Measurements from ENCODE around the gene PLEKHM3.
A peak's percentile ranks its signal among the peaks of the same experiment; 100 is the strongest.
"Not testable (repeated sequence)": the region's sequence is repeated elsewhere in the genome, so short reads cannot be mapped to it uniquely, and the experiment has no call there.

The PLEKHM3 gene

GRCh38 chr2:208037564-208038487 lies 12.5 kb upstream of the PLEKHM3 start:
- no peak for DNase-seq

- DNase-seq, result no peak
Measured at GRCh38 chr2:208036357-208036756, 11.0 kb upstream of the PLEKHM3 start.

DNA sequence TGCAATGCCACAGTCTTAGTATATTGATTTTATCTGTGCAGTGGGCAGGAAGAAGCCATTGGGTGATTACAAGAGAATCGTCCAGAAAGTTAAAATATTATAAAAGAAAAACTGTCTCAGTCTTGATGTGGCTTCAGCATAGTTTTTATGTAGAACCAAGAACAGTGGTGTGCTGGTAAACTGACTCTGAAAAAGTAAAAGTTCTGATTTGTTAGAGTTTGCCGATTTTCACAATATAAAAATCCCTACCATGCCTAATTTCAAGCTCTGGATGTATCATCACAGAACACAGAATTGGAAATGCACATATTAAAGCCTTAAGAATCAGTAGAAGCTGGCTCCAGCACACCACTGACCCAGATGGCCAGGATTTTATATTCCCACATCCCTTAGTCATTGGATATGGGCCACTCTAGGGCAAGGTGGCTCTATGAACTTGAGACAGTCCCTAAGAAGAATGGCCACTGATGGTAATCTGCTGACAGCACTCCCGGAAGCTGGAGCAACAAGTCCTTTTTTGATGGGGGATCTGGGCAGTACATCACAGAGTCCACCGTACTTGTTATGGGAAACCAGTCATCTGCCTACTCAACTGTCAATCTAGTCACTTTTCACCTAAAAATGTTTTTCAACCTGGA lies 9.3 kb upstream of the PLEKHM3 start:
- no peak for DNase-seq

- DNase-seq, result peak in 1 of 2 experiments; percentile 39
Measured at GRCh38 chr2:208033701-208034502, 8.6 kb upstream of the PLEKHM3 start.

GRCh38 chr2:208031608-208032019 lies 6.3 kb upstream of the PLEKHM3 start:
- DNase-seq, result no peak

GRCh38 chr2:208025814-208026184 lies 472 bp upstream of the PLEKHM3 start:
- no peak for DNase-seq

DNA sequence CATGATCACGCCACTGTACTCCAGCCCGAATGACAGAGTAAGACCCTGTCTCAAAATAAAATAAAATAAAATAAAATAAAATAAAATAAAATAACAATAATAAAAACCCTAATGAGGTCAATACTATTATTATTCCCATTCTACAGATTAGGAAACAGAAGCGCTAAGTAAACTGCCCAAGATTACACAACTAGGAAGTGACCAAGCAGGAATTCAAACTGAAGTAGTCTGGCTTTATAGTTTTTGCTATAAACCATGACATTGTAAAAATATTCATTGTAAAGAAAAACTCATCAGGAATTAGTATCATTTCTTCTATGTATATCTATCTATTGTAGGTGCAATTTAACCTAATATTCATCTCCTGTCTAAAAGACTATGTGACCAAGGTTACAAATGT lies 1.2 kb downstream of the PLEKHM3 start:
- DNase-seq, result no peak

GRCh38 chr2:208020253-208020652 lies 5.1 kb downstream of the PLEKHM3 start:
- DNase-seq, result no peak

DNA sequence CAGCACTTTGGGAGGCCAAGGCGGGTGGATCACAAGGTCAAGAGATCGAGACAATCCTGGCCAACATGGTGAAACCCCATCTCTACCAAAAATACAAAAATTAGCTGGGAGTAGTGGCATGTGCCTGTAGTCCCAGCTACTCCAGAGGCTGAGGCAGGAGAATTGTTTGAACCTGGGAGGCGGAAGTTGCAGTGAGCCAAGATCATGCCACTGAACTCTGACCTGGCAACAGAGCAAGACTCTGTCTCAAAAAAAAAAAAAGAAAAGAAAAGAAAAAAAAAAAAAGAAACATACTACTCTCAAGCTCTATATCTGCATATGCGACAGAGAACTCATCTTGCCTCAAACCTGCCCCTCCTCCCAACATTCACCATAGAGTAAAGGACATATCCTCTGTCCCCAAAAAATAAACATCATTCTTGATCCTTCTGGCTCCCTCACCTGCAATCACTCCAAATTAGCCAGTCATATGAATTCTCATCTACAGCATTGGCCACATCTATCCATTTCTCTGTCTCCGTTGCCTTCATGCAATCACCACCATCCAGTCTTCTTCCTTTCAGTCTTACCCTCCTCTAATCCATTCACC lies 7.1 kb downstream of the PLEKHM3 start:
- not testable (repeated sequence) for DNase-seq

DNA sequence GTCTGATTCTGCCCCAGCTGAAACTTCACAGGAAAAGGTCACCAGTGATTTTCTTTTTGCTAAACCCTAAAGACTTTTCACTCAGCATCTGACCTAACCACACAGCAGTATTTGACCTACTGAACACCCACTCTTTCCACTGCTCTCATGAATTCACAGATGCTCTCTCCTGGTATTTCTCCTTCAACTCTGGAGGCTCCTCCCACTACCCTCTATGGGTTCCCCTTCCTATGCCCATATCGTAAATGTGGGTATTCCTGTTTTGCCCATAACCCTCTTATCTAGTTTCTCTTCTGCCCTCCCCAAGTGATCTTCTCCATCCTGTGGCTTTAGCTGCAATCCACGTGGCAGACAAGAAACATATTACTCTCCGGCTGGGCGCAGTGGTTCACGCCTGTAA lies 7.6 kb downstream of the PLEKHM3 start:
- no peak for DNase-seq

- no peak for DNase-seq
Measured at GRCh38 chr2:208015475-208015874, 9.9 kb downstream of the PLEKHM3 start.

DNA sequence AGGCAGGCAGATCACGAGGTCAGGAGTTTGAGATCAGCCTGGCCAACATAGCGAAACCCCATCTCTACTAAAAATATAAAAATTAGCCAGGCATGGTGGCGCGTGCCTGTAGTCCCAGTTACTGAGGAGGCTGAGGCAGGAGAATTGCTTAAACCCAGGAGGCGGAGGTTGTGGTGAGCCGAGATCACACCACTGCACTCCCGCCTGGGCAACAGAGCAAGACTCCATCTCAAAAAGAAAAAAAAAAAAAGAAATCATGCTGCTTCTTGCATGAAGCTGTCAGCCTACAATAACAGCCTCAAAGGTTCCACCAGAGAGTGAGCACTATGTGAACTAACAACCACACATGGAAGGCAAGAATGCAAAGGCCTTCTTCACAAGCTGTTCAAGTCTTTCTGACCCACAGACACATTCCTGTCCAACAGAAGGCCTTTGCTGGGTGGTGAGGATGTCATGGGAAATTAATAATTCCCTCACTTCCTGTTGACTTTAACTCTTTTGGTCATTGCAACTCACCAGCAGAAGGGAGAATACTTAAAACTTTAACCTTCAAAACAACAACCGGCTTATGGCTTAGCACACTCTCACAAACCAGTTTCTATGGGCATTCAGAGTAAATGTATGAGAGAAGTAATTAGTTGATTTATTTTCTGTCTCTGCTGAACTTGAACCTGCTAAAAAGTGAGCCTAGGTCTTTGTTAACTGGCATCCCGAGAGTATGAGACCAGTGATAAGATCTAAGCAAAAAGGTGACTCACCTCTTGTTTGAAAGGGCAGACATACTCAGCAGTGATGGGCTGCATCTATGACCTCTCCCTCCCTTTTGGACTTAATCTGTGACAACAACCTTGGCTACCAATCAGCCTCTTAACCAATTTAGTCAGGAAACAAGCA lies 11.8 kb downstream of the PLEKHM3 start:
- no peak for DNase-seq

DNA sequence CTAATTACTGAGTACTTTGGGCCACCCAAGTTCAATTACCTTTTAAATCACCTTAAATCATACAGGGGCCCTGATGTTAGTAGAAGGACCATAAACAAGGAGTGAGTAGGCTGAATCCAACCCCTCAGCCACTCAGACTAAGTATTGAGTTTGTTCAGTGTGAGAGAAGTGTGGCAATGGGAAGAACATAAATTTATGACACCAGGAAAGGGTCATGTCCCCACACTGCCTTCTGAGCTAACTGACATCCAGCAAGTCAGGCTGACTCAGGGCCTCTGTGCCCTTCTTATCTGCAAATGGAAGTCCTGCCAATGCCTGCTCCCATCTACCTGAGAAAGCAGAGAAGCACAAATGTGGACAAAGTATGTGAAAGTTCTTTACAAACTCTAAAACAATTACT lies 12.9 kb downstream of the PLEKHM3 start:
- DNase-seq, result no peak

DNA sequence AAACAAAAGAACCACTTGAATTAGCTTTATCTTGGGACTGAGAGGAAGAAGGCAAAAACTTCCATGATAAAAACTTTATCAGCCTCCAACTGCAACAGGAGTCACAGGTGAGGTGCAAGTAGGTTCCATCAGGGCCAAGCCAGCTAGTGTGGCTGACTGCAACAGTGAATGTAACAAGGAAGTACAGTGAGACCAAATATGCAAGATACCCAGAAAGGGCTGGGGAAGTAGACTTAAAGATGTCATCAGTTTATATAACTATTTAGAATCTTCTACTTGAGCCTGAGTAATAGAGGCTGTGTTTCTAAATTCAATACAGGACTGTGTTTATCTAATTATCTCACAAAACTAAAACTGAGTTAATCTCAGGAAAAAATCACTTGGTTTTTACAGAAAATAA lies 14.8 kb downstream of the PLEKHM3 start:
- DNase-seq, result no peak

DNA sequence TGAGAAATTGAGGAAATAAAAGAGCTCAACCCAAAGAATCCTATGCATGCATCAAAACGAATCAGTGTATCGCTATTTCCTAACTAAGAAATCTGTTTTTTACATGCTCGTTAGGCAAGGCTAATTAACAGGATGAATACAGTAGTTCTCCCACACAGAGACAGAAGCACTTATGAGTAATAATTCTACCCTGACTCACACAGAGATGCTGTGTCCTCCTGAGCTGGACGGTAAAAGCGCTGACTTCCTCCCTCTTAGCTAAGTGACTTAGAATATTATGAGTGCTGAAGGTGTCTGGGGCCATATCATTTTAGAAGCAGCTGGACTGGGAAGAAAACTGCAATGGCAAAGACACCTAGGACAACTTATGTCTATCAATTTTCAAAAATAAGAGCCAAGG lies 18.5 kb downstream of the PLEKHM3 start:
- DNase-seq, result no peak

DNA sequence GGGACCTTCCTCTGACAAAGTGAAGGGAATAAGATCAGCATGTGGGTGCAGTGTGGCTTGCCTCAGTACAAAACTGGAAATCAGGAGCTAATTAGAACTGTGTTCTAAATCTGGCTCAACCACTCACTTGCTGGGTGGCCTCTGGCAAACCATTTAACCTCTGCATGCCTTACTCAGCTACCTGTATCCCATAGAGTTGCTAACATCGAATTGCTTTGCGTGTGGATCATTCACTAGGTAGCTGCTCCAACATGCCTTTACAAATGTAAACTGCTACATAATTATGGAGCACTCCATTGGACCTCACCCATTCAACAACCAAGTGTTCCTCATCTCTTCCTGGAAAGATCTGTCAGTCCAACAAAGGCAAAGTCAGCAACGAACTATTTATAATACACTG lies 19.0 kb downstream of the PLEKHM3 start:
- DNase-seq, result no peak

DNA sequence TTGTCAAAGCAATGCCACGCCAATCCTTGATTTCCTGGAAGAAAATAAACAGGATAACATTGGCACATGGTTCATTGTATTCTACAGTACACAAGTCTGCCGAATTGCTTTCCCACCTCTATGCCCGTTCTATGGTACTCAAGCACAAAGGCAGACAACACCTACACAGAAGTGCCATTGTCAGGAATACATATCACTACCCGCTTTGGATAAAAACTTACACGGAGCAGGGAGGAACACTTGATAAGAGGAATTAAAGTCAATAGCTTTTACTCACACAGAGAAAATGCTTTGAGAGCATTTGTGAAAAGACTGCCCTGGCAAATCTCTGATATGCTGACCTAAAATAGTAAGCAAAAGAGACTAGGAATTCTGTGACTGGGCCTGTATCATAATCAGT lies 23.4 kb downstream of the PLEKHM3 start:
- DNase-seq, result no peak

GRCh38 chr2:208000701-208001395 lies 24.5 kb downstream of the PLEKHM3 start:
- DNase-seq, result no peak

DNA sequence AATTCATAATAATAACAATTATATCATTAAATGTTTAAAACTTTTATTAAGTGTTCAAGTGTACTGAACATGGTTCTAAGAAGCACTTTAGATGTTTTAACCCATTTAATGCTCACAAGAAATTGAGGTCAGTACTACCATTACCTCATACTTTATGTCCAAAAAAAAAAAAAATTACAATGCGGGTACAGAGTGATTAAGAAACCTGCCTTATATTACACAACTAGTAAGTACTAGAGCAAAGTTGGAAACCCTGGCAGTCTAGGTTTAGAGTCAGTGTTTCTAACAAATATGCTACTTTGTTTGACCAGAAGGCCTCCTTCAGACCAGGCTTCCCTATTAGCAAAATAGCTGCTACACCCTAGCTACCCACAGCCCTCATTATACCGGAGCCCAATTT lies 28.5 kb downstream of the PLEKHM3 start:
- DNase-seq, result no peak

DNA sequence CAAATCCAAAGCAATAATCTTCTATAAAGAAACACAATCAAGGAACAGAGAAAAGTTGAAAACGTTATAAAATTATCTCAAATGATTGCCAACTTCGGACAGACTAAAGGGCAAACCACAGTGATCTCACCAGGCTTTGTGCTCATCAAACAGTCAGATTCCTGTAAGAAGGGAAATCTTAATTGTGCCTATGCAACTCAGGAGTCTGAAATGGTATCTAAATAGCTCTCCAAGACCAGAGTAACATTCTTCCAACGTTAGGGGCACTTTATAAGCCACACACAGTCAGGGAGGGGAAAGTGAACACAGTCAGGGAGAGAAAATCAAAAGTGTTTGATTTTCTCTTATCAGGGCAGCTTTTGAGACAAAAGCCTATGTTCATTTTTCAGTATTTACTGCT lies 29.4 kb downstream of the PLEKHM3 start:
- DNase-seq, result no peak

- no peak for DNase-seq
Measured at GRCh38 chr2:207993151-207993763, 32.1 kb downstream of the PLEKHM3 start.
